Adrenal gland (tissue), 5 donors: ENCODE data around the gene EYA4.

Experiments
- CTCF ChIP-seq, 6 experiments: fragments of 450-650 bp in 4 of 6; fragments of 200-600 bp in 2 of 6; sonication (generic) in 1 of 6; IDR thresholded peaks; 1 replicate in 5 of 6; 2 replicates in 1 of 6; pipeline versions ENCODE4 v1.5.1 to v1.8.0; 2016 to 2021; ENCODE audit warnings: antibody characterized with exemption in 6 of 6, mild to moderate bottlenecking in 2 of 6, moderate library complexity in 1 of 6
- POLR2A ChIP-seq, 2 donors: fragments of 450-650 bp; IDR thresholded peaks; one replicate each; pipeline ENCODE4 v1.6.1; 2017; ENCODE audit warnings: antibody characterized with exemption in 2 of 2, mild to moderate bottlenecking in 2 of 2, moderate library complexity in 1 of 2
- donor health status: DM: no; HTN: no; CAD: no.

- no peak for TF ChIP-seq POLR2A (IDR thresholded peaks at IDR 0.05)
- no peak for TF ChIP-seq CTCF (IDR thresholded peaks at IDR 0.05)
These were observed 262.2 kb downstream of the EYA4 start for GRCh38 chr6:133503336-133503729.
